NCI-H2196 treated with DMSO at 0.1 percent for 48 hours (cell line): ENCODE results near the gene NALCN.
"Not testable (repeated sequence)": the region's sequence is repeated elsewhere in the genome, so short reads cannot be mapped to it uniquely, and the experiment has no call there.

ENCODE experiments used
- DNase-seq: peaks from one replicate; lab custom pipeline; 2025; ENCODE audit not compliant: unreplicated experiment; lab: John Stamatoyannopoulos, UW

Gene NALCN

GRCh38 chr13:101341464-101341863, 74.8 kb downstream of the NALCN start:
- DNase-seq, result no peak

DNA sequence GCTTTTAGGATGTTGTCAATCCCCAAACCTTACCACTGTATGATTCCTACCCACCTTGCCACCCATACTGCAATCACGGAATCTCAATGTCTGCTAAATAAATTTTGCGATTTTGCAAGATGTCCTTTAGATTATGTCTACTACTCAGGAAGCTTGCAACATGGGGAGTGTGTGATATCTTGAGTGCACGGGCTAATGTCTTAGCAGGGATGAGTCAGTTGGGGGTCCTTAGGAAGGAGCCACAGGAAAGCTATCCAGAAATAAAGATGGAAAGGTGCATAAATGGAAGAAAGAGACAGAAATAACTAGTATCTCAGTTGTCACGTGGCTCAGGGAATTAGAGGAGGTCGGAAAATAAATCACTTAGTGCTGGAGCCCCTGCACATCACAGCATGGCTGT, 77.1 kb downstream of the NALCN start:
- DNase-seq, result no peak

- no peak for DNase-seq
Observed at GRCh38 chr13:101332583-101332982, 83.7 kb downstream of the NALCN start.

DNA sequence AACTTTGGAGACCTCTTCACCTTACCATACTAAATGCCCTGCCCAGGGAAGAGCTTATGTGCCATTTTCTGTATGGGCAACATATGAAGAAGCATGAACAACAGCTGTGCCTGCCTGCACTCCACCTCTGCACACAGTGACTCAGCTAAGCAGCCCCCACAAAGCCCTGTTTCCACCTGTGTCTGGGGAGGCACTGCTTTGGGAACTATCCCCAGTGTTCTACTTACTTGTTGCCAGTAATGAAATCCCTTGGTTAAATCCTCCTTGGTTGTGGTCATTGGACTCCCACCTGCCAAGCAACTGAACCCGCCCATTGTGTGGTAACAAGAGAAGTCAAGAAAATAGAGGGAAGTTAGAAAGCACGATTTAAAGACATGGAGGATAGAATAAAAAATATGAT, 84.6 kb downstream of the NALCN start:
- DNase-seq, result no peak

DNA sequence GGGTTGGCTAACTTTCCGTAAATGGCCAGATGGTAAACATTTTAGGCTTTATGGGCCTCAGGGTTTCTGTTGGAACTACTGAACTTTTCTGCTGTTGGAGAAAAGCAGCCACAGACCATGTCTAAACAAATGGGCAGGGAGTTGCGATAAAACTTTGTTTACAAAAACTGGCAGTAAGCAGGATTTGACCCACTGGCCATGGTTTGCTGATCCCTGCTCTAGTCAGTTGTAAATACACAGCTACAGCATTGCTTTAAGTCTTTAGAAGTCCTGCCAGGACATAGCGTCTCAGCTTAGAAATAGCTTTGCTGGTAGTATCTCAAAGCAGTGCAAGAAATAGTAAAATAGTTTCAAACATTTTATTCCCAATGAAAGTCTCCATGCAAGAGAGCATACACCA, 88.4 kb downstream of the NALCN start:
- no peak for DNase-seq

GRCh38 chr13:101326710-101327109, 89.6 kb downstream of the NALCN start:
- no peak for DNase-seq

- no peak for DNase-seq
Observed at GRCh38 chr13:101325423-101325822, 90.9 kb downstream of the NALCN start.

GRCh38 chr13:101323601-101324000, 92.7 kb downstream of the NALCN start:
- DNase-seq, result no peak

GRCh38 chr13:101317986-101318523, 98.3 kb downstream of the NALCN start:
- DNase-seq, result no peak

DNA sequence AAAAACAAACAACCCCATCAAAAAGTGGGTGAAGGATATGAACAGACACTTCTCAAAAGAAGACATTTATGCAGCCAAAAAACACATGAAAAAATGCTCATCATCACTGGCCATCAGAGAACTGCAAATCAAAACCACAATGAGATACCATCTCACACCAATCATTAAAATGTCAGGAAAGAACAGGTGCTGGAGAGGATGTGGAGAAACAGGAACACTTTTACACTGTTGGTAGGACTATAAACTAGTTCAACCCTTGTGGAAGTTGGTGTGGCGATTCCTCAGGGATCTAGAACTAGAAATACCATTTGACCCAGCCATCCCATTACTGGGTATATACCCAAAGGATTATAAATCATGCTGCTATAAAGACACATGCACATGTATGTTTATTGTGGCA, 102.8 kb downstream of the NALCN start:
- not testable (repeated sequence) for DNase-seq

GRCh38 chr13:101309014-101309619, 107.2 kb downstream of the NALCN start:
- no peak for DNase-seq

- no peak for DNase-seq
Observed at GRCh38 chr13:101308247-101309013, 107.9 kb downstream of the NALCN start.

DNA sequence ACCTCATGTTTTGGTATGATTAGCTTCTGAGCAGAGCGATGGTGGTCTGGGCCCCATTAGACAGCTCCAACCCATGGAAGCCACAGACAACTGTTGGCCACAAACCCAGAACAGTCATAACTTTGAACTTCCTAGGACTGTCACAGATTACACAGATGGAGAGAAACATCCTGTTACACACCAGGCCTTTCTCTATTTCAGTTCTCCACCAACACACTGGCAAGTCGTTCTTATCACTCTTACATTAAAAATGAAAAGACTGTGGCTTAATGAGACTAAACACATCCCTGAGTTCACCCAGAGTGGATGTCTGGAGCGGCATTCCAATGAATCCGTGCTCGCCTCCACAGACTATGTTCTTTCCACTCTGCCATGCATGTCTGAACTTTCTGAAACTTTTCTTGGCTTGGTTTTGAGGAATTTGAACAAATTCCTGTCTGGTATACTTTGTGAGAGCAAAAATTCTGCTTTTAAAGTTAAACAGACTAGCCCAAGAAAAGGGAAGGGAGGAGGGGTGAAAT, 109.1 kb downstream of the NALCN start:
- DNase-seq, result no peak

GRCh38 chr13:101306773-101307172, 109.5 kb downstream of the NALCN start:
- DNase-seq, result no peak

DNA sequence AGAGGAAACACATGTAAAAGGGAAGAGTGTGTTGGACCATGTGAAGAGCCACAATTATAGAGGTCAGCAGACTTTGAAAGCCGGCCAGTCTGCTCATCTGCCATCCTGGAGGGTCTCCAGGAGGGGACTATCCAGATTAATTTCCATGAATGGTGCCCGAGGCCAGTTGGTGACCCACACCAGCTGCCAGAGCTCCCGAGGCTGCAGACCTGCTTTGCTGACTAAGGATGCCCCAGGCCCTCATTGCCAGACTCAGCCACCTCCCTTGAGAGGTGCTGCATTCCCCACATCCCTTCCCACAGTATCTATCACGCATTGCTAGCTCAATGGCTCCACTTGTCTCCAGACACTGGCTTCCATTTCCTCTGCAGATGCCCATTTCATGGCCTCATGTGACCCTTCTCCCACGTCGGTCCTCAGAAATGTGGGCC, 110.3 kb downstream of the NALCN start:
- DNase-seq, result no peak

GRCh38 chr13:101303521-101303920, 112.8 kb downstream of the NALCN start:
- DNase-seq, result no peak

DNA sequence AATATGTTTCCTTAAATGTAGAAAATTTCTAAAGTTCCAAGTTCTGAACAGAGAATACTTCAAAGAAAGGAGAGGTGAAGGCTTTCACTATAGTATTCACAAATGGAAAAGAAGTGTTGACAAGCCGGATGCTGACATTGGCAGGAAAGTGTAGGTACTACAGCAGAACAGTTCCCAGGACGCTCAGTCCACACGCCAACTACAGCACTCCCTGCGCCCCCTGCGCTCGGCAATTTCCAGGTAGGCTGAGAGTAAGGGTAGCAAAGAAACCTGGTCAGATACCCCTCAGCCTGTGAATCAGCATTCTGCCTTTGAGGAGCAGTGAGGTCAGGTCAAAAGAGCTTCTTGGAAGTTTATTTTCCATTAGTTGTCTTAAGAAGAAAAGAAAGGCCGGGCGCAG, 115.3 kb downstream of the NALCN start:
- no peak for DNase-seq

DNA sequence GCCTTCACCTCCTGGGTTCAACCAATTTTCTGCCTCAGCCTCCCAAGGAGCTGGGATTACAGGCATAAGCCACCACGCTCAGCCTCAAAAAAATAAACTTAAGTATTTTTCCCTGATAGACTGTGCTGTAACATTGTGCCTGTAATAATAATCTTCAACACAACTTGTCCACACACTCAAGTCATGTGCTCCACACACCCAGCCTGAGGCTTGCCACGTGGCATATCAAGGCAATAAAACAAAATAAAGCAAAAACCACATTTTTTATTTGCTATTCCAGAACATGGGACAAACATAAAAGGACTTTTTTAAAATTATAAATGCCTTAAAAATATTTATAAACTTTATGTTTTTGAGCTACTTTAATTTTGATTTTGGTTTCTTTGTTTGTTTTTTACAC, 115.8 kb downstream of the NALCN start:
- DNase-seq, result no peak

DNA sequence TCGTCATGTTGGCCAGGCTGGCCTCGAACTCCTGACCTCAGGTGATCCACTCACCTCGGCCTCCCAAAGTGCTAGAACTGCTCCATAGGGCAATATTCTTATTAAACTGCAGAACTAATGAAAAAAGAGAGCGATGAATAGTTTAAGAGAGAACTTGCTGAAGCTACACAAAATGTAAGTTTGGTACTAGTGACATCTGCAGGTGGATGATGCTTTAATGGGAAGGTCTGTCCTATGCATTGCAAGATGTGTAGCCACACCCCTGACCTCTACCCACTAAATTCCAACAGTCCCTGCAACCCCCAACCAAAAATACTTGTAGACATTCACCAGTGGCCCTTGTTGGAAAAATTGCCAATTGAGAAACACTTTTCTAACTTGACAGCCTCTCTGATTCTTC, 117.8 kb downstream of the NALCN start:
- no peak for DNase-seq

GRCh38 chr13:101297794-101298193, 118.5 kb downstream of the NALCN start:
- DNase-seq, result no peak

DNA sequence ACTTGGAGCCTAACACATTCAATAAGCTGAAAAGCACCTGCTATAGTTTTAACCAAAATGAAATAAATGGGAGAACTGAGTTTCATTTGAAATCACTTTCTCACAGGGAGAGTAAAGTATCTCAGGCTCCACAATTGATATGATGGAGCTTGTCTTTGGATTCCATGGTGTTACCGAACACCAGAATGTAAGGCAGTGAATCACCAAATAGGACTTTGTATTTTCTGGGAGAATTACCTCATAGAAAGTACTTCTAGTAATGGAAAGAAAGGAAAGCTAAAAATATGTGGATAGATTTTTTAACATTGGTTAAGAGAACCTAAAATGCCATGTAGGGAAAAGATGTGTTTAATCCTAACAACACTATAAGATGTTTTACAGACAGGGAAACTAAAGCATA, 123.6 kb downstream of the NALCN start:
- DNase-seq, result no peak
